HepG2 (cell line): ENCODE results near the gene ZBTB34. TPM values are rescaled to one million over a fixed set of nuclear protein-coding genes. Genes with fewer than 3 reads are reported as not detected.

Experiments used
- ATF5 ChIP-seq: sonication (generic); formaldehyde crosslinking; IDR thresholded peaks from 2 replicates; pipeline ENCODE4 v1.4.0; 2020; ENCODE audit warnings: mild to moderate bottlenecking, low read depth, missing genetic modification reagents
- ATF7-NPFF ChIP-seq: sonication (generic); formaldehyde crosslinking; IDR thresholded peaks from 2 replicates; pipeline ENCODE4 v1.8.1; 2023; ENCODE audit warnings: mild to moderate bottlenecking, low read depth, missing genetic modification reagents, moderate library complexity
- BORCS8-MEF2B ChIP-seq: sonication (generic); formaldehyde crosslinking; IDR thresholded peaks from 2 replicates; pipeline ENCODE4 v1.8.0; 2022; ENCODE audit warnings: mild to moderate bottlenecking, missing genetic modification reagents
- ERF ChIP-seq: IDR thresholded peaks from 2 replicates; pipeline ENCODE4 v1.6.1; 2018; ENCODE audit warnings: missing biosample characterization, missing genetic modification reagents
- ETV6 ChIP-seq: sonication (generic); formaldehyde crosslinking; conservative IDR thresholded peaks from 2 replicates; pipeline ENCODE4 v1.4.0; 2020; ENCODE audit warnings: missing genetic modification reagents
- FOXP4 ChIP-seq: sonication (generic); formaldehyde crosslinking; IDR thresholded peaks from 2 replicates; pipeline ENCODE4 v1.4.0; 2020; ENCODE audit warnings: missing genetic modification reagents
- HDAC1 ChIP-seq: sonication (generic); formaldehyde crosslinking; IDR thresholded peaks from 2 replicates; pipeline ENCODE4 v1.5.1; 2020; ENCODE audit warnings: mild to moderate bottlenecking, missing genetic modification reagents
- IRX3 ChIP-seq: sonication (generic); formaldehyde crosslinking; IDR thresholded peaks from 2 replicates; pipeline ENCODE4 v1.8.1; 2023; ENCODE audit warnings: mild to moderate bottlenecking, low read depth, missing genetic modification reagents, borderline replicate concordance
- MED13 ChIP-seq: sonication (generic); formaldehyde crosslinking; IDR thresholded peaks from 2 replicates; pipeline ENCODE4 v1.5.0; 2020; ENCODE audit warnings: missing genetic modification reagents
- NAIF1 ChIP-seq: sonication (generic); formaldehyde crosslinking; IDR thresholded peaks from 2 replicates; pipeline ENCODE4 v1.5.0; 2020; ENCODE audit warnings: mild to moderate bottlenecking, missing genetic modification reagents, borderline replicate concordance
- NFRKB ChIP-seq: fragments of 450-650 bp; IDR thresholded peaks from 2 replicates; pipeline ENCODE4 v1.6.1; 2017
- NONO ChIP-seq, 2 experiments: fragments of 450-650 bp in 1 of 2; sonication (generic) in 1 of 2; formaldehyde crosslinking in 1 of 2; IDR thresholded peaks in 1 of 2; conservative IDR thresholded peaks in 1 of 2; 2 replicates each; pipeline versions ENCODE4 v1.6.1 to v1.8.0; 2017 to 2022; ENCODE audit warnings: mild to moderate bottlenecking in 1 of 2, missing genetic modification reagents in 1 of 2, moderate library complexity in 1 of 2
- PHF20 ChIP-seq: sonication (generic); formaldehyde crosslinking; IDR thresholded peaks from 2 replicates; pipeline ENCODE4 v1.5.0; 2020; ENCODE audit warnings: mild to moderate bottlenecking, missing genetic modification reagents
- RAD21 ChIP-seq: fragments of 450-650 bp; formaldehyde crosslinking; IDR thresholded peaks from 2 replicates; pipeline ENCODE4 v1.5.0; 2020; ENCODE audit warnings: mild to moderate bottlenecking
- SALL1 ChIP-seq: sonication (generic); formaldehyde crosslinking; IDR thresholded peaks from 2 replicates; pipeline ENCODE4 v1.8.0; 2022; ENCODE audit warnings: mild to moderate bottlenecking, missing genetic modification reagents
- SAP130 ChIP-seq: IDR thresholded peaks from 2 replicates; pipeline ENCODE4 v1.6.1; 2016; ENCODE audit warnings: low read depth
- SRSF4 ChIP-seq: fragments of 200-400 bp; formaldehyde crosslinking; IDR thresholded peaks from one replicate; pipeline ENCODE4 v1.6.1; 2018; ENCODE audit warnings: mild to moderate bottlenecking, low read depth, low read length, moderate library complexity; ENCODE audit not compliant: poor library complexity, severe bottlenecking
- ZBTB20 ChIP-seq: sonication (generic); formaldehyde crosslinking; IDR thresholded peaks from 2 replicates; pipeline ENCODE4 v1.8.1; 2023; ENCODE audit warnings: missing genetic modification reagents, low read depth, mild to moderate bottlenecking, borderline replicate concordance
- ZBTB25 ChIP-seq: IDR thresholded peaks from 2 replicates; pipeline ENCODE4 v1.6.1; 2018; ENCODE audit warnings: missing genetic modification reagents
- ZBTB7A ChIP-seq: sonication (generic); formaldehyde crosslinking; IDR thresholded peaks from 2 replicates; pipeline ENCODE4 v1.8.0; 2022; ENCODE audit warnings: mild to moderate bottlenecking, missing genetic modification reagents
- ZC3H4 ChIP-seq: sonication (generic); formaldehyde crosslinking; IDR thresholded peaks from 2 replicates; pipeline ENCODE4 v1.4.0; 2020; ENCODE audit warnings: missing genetic modification reagents, borderline replicate concordance
- ZKSCAN1 ChIP-seq: fragments of 150-350 bp; IDR thresholded peaks from 2 replicates; pipeline ENCODE4 v1.6.1; 2014; ENCODE audit warnings: low read length
- ZNF317 ChIP-seq: sonication (generic); formaldehyde crosslinking; IDR thresholded peaks from 2 replicates; pipeline ENCODE4 v1.5.0; 2020; ENCODE audit warnings: mild to moderate bottlenecking, missing genetic modification reagents
- ZNF333 ChIP-seq: sonication (generic); formaldehyde crosslinking; IDR thresholded peaks from 2 replicates; pipeline ENCODE4 v1.4.0; 2020; ENCODE audit warnings: mild to moderate bottlenecking, missing genetic modification reagents, borderline replicate concordance
- ZNF546 ChIP-seq: sonication (generic); formaldehyde crosslinking; conservative IDR thresholded peaks from 2 replicates; pipeline ENCODE4 v1.8.1; 2023; ENCODE audit warnings: mild to moderate bottlenecking, missing genetic modification reagents
- ZNF563 ChIP-seq: sonication (generic); formaldehyde crosslinking; IDR thresholded peaks from 2 replicates; pipeline ENCODE4 v1.8.0; 2022; ENCODE audit warnings: mild to moderate bottlenecking, moderate library complexity, missing genetic modification reagents
- ZNF746 ChIP-seq: sonication (generic); formaldehyde crosslinking; IDR thresholded peaks from 2 replicates; pipeline ENCODE4 v1.8.0; 2022; ENCODE audit warnings: mild to moderate bottlenecking, missing genetic modification reagents
- ZNF776 ChIP-seq: sonication (generic); formaldehyde crosslinking; IDR thresholded peaks from 2 replicates; pipeline ENCODE4 v1.4.0; 2020; ENCODE audit warnings: mild to moderate bottlenecking, missing genetic modification reagents
- polyA plus RNA-seq, 8 experiments: library from polyadenylated mRNA; depleted of rRNA in 3 of 8; stranded (reverse) in 7 of 8; unstranded in 1 of 8; fragments of >200 nt; fragmentation: Illumina TruSeq in 4 of 8; extraction: Trizol in 4 of 8; gene quantifications; 2 replicates each; pipeline versions ENCODE4 v1.2.1 to v1.2.3, GENCODE V29; 2011 to 2016; ENCODE audit warnings: low read depth in 4 of 8, missing spikeins in 1 of 8, mixed read lengths in 1 of 8; ENCODE audit not compliant: insufficient read depth in 1 of 8
- total RNA-seq, 5 experiments: library from RNA; depleted of rRNA; stranded (reverse); fragments of >200 nt; fragmentation: Illumina TruSeq; extraction: Trizol; gene quantifications; 2 replicates each; pipeline ENCODE4 v1.2.3, GENCODE V29; 2016; ENCODE audit warnings: low read depth in 1 of 5

ZBTB34 gene
- total and polyA plus RNA-seq, 2 of the 13 experiments (the other 11 are each of a cell fraction or from before 2014, with no cell fraction given) = 5.9 to 8.7 TPM

- TF ChIP-seq FOXP4 (CRISPR knock-in tag) = 0 out of 2 replicates have a peak, but pooled peaks have one; percentile 11
- TF ChIP-seq NAIF1 (CRISPR knock-in tag) = no peak
- TF ChIP-seq ZC3H4 (CRISPR knock-in tag) = no peak
- no peak for TF ChIP-seq NONO (IDR thresholded peaks at IDR 0.05)
- 0 out of 2 replicates have a peak, but pooled peaks have one; percentile 47 for TF ChIP-seq NONO (CRISPR knock-in tag; conservative IDR thresholded peaks at IDR 0.05)
- peak; percentile 51; the same call in 1 of the 2 replicates for TF ChIP-seq BORCS8-MEF2B (CRISPR knock-in tag)
- peak; percentile 39; the same call in 1 of the 2 replicates for TF ChIP-seq ATF7-NPFF
- TF ChIP-seq IRX3 (CRISPR knock-in tag) = no peak
- TF ChIP-seq ERF (CRISPR knock-in tag) = peak; percentile 66; the same call in 1 of the 2 replicates
- peak; percentile 46; the same call in 1 of the 2 replicates for TF ChIP-seq ZBTB25 (CRISPR knock-in tag)
- TF ChIP-seq ZKSCAN1 = no peak
- TF ChIP-seq ZNF776 (CRISPR knock-in tag) = peak; percentile 87; the same call in 1 of the 2 replicates
- peak; percentile 59; the same call in 1 of the 2 replicates for TF ChIP-seq ZNF546
- TF ChIP-seq ETV6 (CRISPR knock-in tag) = 0 out of 2 replicates have a peak, but pooled peaks have one; percentile 45
- peak; percentile 31; the same call in 1 of the 2 replicates for TF ChIP-seq ZBTB20
- no peak for TF ChIP-seq SRSF4
- peak; percentile 57; the same call in 1 of the 2 replicates for TF ChIP-seq ZNF333 (CRISPR knock-in tag)
- TF ChIP-seq NFRKB = no peak
- TF ChIP-seq ZNF317 (CRISPR knock-in tag) = 0 out of 2 replicates have a peak, but pooled peaks have one; percentile 38
- 0 out of 2 replicates have a peak, but pooled peaks have one; percentile 36 for TF ChIP-seq ATF5
- peak; percentile 60; the same call in 1 of the 2 replicates for TF ChIP-seq ZNF746 (CRISPR knock-in tag)
- TF ChIP-seq MED13 (CRISPR knock-in tag) = 0 out of 2 replicates have a peak, but pooled peaks have one; percentile 37
- TF ChIP-seq SAP130 (CRISPR knock-in tag) = peak; percentile 42
- TF ChIP-seq ZBTB7A (CRISPR knock-in tag) = peak; percentile 98
- TF ChIP-seq SALL1 (CRISPR knock-in tag) = peak; percentile 66
- TF ChIP-seq HDAC1 = peak; percentile 52; the same call in 1 of the 2 replicates
- peak; percentile 68 for TF ChIP-seq PHF20 (CRISPR knock-in tag)
- 0 out of 2 replicates have a peak, but pooled peaks have one; percentile 53 for TF ChIP-seq ZNF563
- peak; percentile 74 for TF ChIP-seq RAD21 (CRISPR knock-in tag)
Measured at GRCh38 chr9:126860077-126860756, at the start of gene ZBTB34 (continued).
